Glutamatergic neuron (in vitro differentiated cells): ENCODE data around the gene TES. TPM values are rescaled to one million over a fixed set of nuclear protein-coding genes. Genes with fewer than 3 reads are reported as not detected.
"Not testable (repeated sequence)": the region's sequence is repeated elsewhere in the genome, so short reads cannot be mapped to it uniquely, and the experiment has no call there.

Experiments
- DNase-seq: peaks from one replicate; pipeline ENCODE4 v3.0.0; 2022
- H3K27ac Mint-ChIP-seq: one replicate; pipeline ENCODE4 v1.8.0; 2020; ENCODE audit warnings: mild to moderate bottlenecking, mixed read lengths, inconsistent platforms; ENCODE audit not compliant: unreplicated experiment
- H3K27me3 Mint-ChIP-seq: one replicate; pipeline ENCODE4 v1.8.0; 2020; ENCODE audit warnings: mild to moderate bottlenecking, moderate library complexity, mixed read lengths, inconsistent platforms; ENCODE audit not compliant: unreplicated experiment
- H3K36me3 Mint-ChIP-seq: one replicate; pipeline ENCODE4 v1.8.0; 2020; ENCODE audit warnings: mild to moderate bottlenecking, mixed read lengths, inconsistent platforms; ENCODE audit not compliant: unreplicated experiment
- H3K4me1 Mint-ChIP-seq: one replicate; pipeline ENCODE4 v1.8.0; 2020; ENCODE audit warnings: mild to moderate bottlenecking, low read depth, mixed read lengths, inconsistent platforms; ENCODE audit not compliant: unreplicated experiment
- H3K4me3 Mint-ChIP-seq: one replicate; pipeline ENCODE4 v1.8.0; 2020; ENCODE audit warnings: mild to moderate bottlenecking, mixed read lengths, inconsistent platforms; ENCODE audit not compliant: unreplicated experiment
- H3K9me3 Mint-ChIP-seq: one replicate; pipeline ENCODE4 v1.8.0; 2020; ENCODE audit warnings: mild to moderate bottlenecking, moderate library complexity, mixed read lengths, inconsistent platforms; ENCODE audit not compliant: unreplicated experiment
- CTCF ChIP-seq: fragments of 200-600 bp; sonication (generic); IDR thresholded peaks from one replicate; pipeline ENCODE4 v1.5.0; 2021; ENCODE audit not compliant: partially characterized antibody, unreplicated experiment
- total RNA-seq: library from RNA; stranded (reverse); fragmentation: NEBNext Ultra II Directional; extraction: Animal tissue kit (Norgen Biotek cat#: 25700); gene quantifications from one replicate; pipeline ENCODE4 v1.2.1, GENCODE V29; 2021; ENCODE audit not compliant: unreplicated experiment

The TES gene
- total RNA-seq, 1 donor from 2014 or later: 53.5 TPM

DNA sequence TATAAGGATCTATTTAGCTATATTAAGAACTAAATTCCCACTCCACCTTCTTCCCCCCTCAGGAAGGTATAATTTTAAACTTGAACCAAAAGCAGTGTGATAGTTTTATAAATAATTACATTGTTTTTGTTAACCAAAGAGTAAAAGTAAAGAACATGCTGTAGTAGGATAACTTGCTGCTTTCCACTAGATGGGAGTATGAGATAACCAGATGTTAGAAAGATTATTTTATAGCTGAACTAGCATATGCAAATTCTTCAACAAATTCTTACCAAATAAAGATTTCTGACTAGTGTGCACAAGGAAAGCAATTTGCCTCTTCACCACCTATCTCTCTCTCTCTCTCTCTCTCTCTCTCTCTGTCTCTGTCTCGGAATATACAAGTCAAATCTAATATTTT, 31.8 kb downstream of the TES start:
- no peak for TF ChIP-seq CTCF
- no peak overlapping the region for H3K4me3 Mint-ChIP-seq
- H3K9me3 Mint-ChIP-seq: peaks cover 5% of the 10 kb centered on the region
- peaks cover 2% of the 10 kb centered on the region for H3K27me3 Mint-ChIP-seq
- H3K4me1 Mint-ChIP-seq: no peaks in the 10 kb centered on the region
- no peak for DNase-seq
- no peak overlapping the region for H3K27ac Mint-ChIP-seq
- H3K36me3 Mint-ChIP-seq: peaks cover 18% of the 10 kb centered on the region

- Mint-ChIP-seq H3K9me3 (peaks cover 5% of the 10 kb centered on the region), H3K27ac (no peak overlapping the region), H3K36me3 (peaks cover 18% of the 10 kb centered on the region), H3K27me3 (peaks cover 2% of the 10 kb centered on the region), H3K4me3 (no peak overlapping the region), H3K4me1 (no peaks in the 10 kb centered on the region)
- TF ChIP-seq CTCF: no peak
- no peak for DNase-seq
Measured at GRCh38 chr7:116242759-116243158, 32.4 kb downstream of the TES start.

DNA sequence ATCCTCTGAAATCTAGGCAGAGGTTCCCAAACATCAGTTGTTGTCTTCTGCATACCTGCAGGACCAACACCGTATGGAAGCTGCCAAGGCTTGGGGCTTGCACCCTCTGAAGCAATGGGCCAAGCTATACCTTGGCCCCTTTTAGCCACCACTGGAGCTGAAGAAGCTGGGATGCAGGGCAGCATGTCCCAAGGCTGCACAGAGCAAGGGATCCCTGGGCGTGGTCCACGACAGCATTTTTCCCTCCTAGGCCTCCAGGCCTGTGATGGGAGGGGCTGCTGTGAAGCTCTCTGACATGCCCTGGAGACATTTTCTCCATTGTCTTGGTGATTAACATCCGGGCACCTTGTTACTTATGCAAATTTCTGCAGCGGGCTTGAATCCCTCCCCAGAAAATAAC, 34.5 kb downstream of the TES start:
- not testable (repeated sequence) for H3K9me3 Mint-ChIP-seq, H3K27ac Mint-ChIP-seq, DNase-seq, H3K27me3 Mint-ChIP-seq, H3K4me3 Mint-ChIP-seq, H3K4me1 Mint-ChIP-seq
- peaks cover 18% of the 10 kb centered on the region for H3K36me3 Mint-ChIP-seq

GRCh38 chr7:116246357-116246756, 36.0 kb downstream of the TES start:
- H3K4me1 Mint-ChIP-seq: no peaks in the 10 kb centered on the region
- H3K36me3 Mint-ChIP-seq: peaks cover 18% of the 10 kb centered on the region
- H3K27me3 Mint-ChIP-seq: peaks cover 2% of the 10 kb centered on the region
- H3K9me3 Mint-ChIP-seq: peaks cover 5% of the 10 kb centered on the region
- TF ChIP-seq CTCF: no peak
- no peak overlapping the region for H3K4me3 Mint-ChIP-seq
- no peak overlapping the region for H3K27ac Mint-ChIP-seq
- DNase-seq: no peak

DNA sequence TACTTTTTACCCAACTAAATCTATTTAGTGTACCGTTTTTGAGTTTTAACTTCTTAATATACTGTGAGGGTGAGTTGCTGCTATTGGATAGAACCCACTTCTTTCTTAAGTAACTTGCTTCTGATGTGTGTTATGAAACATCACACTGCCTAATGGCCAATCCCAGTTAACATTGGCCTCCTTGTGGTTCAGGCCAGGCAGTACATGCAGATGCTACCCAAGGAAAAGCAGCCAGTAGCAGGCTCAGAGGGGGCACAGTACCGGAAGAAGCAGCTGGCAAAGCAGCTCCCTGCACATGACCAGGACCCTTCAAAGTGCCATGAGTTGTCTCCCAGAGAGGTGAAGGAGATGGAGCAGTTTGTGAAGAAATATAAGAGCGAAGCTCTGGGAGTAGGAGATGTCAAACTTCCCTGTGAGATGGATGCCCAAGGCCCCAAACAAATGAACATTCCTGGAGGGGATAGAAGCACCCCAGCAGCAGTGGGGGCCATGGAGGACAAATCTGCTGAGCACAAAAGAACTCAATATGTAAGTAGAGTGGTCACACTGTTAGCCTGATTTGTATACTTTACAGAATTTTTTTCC, 39.7 kb downstream of the TES start:
- peak; percentile 75 for TF ChIP-seq CTCF
- Mint-ChIP-seq H3K4me1 (no peaks in the 10 kb centered on the region), H3K9me3 (peaks cover 5% of the 10 kb centered on the region), H3K4me3 (no peak overlapping the region), H3K27me3 (peaks cover 2% of the 10 kb centered on the region), H3K36me3 (peaks cover 16% of the 10 kb centered on the region), H3K27ac (no peak overlapping the region)
- DNase-seq: peak; percentile 40
